ENCODE measurements around the gene NCAM1.

DNA sequence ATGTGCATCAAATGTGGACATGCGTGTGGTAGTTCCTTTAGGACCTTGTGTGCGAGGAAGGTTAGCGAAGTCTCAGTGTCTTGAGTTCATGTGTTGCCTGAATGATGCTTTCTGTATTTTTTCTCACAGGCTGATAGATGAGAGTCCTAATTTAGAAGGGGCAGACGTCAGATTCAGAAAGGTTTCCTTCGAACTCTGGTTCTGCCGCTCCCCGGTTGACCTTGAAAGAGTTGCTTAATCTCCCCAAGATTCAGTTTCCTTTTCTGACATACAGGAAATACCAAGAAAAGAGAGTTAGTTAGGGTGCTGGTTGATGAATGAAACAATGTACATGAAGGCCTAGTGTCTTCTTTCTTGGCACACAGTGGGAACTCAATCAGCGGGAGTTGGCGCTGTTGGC, 317.3 kb downstream of the NCAM1 start:
- no peak for TF ChIP-seq EP300 (IDR thresholded peaks at IDR 0.05)
- no peak for TF ChIP-seq POLR2A (IDR thresholded peaks at IDR 0.05; ENCODE audit: low read length)
- TF ChIP-seq, protein P1, sequence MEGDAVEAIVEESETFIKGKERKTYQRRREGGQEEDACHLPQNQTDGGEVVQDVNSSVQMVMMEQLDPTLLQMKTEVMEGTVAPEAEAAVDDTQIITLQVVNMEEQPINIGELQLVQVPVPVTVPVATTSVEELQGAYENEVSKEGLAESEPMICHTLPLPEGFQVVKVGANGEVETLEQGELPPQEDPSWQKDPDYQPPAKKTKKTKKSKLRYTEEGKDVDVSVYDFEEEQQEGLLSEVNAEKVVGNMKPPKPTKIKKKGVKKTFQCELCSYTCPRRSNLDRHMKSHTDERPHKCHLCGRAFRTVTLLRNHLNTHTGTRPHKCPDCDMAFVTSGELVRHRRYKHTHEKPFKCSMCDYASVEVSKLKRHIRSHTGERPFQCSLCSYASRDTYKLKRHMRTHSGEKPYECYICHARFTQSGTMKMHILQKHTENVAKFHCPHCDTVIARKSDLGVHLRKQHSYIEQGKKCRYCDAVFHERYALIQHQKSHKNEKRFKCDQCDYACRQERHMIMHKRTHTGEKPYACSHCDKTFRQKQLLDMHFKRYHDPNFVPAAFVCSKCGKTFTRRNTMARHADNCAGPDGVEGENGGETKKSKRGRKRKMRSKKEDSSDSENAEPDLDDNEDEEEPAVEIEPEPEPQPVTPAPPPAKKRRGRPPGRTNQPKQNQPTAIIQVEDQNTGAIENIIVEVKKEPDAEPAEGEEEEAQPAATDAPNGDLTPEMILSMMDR (IDR thresholded peaks at IDR 0.05) = no peak
- TF ChIP-seq CHD4 (IDR thresholded peaks at IDR 0.05; ENCODE audit: borderline replicate concordance) = no peak
- no peak for TF ChIP-seq ZFP36 (IDR thresholded peaks at IDR 0.05; ENCODE audit: borderline replicate concordance, partially characterized antibody)
- no peak for TF ChIP-seq RFX5 (IDR thresholded peaks at IDR 0.05)
- TF ChIP-seq, protein P2, sequence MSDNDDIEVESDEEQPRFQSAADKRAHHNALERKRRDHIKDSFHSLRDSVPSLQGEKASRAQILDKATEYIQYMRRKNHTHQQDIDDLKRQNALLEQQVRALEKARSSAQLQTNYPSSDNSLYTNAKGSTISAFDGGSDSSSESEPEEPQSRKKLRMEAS (IDR thresholded peaks at IDR 0.05) = no peak
- no peak for TF ChIP-seq POLR2AphosphoS2 (conservative IDR thresholded peaks at IDR 0.05; ENCODE audit: low read length)

Data from A549 (cell line).